Heart right ventricle (tissue), 16 donors: ENCODE results near the gene DENND4A. TPM values are rescaled to one million over a fixed set of nuclear protein-coding genes. Genes with fewer than 3 reads are reported as not detected.

Source experiments
- ATAC-seq, 8 donors: fragments of 200-7000 bp; cut with Tn5 transposase; one replicate each; pipeline ENCODE4 v1.9.1; 2020; ENCODE audit warnings: mild to moderate bottlenecking in 8 of 8, moderate library complexity in 8 of 8, moderate number of reproducible peaks in 1 of 8
- DNase-seq, 2 donors: peaks; one replicate each; pipeline ENCODE4 v3.0.0-alpha.2; 2020
- H3K27ac ChIP-seq, 10 donors: fragments of 200-600 bp; sonication (generic) in 2 of 10; one replicate each; pipeline versions ENCODE4 v1.5.0 to v1.8.0; 2020 to 2022; ENCODE audit warnings: mild to moderate bottlenecking in 3 of 10
- H3K27me3 ChIP-seq, 7 donors: fragments of 200-600 bp; one replicate each; pipeline ENCODE4 v1.8.0; 2021 to 2022; ENCODE audit warnings: mild to moderate bottlenecking in 2 of 7
- H3K36me3 ChIP-seq, 9 donors: fragments of 200-600 bp; sonication (generic) in 1 of 9; one replicate each; pipeline versions ENCODE4 v1.5.0 to v1.8.0; 2020 to 2022; ENCODE audit warnings: mild to moderate bottlenecking in 2 of 9
- H3K4me1 ChIP-seq, 9 donors: fragments of 200-600 bp; sonication (generic) in 1 of 9; one replicate each; pipeline versions ENCODE4 v1.5.0 to v1.8.0; 2020 to 2022; ENCODE audit warnings: mild to moderate bottlenecking in 4 of 9
- H3K4me3 ChIP-seq, 10 donors: fragments of 200-600 bp; sonication (generic) in 2 of 10; one replicate each; pipeline versions ENCODE4 v1.5.0 to v1.8.0; 2020 to 2022; ENCODE audit warnings: mild to moderate bottlenecking in 7 of 10, moderate library complexity in 2 of 10
- H3K9me3 ChIP-seq, 11 donors: fragments of 200-600 bp in 10 of 11; sonication (generic) in 2 of 11; one replicate each; pipeline versions ENCODE4 v1.5.0 to v1.8.0; 2013 to 2022; ENCODE audit warnings: mild to moderate bottlenecking in 2 of 11, control low read depth in 1 of 11, moderate library complexity in 1 of 11
- CTCF ChIP-seq, 9 donors: fragments of 200-600 bp; sonication (generic) in 2 of 9; IDR thresholded peaks; one replicate each; pipeline versions ENCODE4 v1.5.0 to v1.8.0; 2021 to 2022; ENCODE audit warnings: antibody characterized with exemption in 9 of 9, mild to moderate bottlenecking in 5 of 9, moderate library complexity in 1 of 9
- WGBS, 2 donors: extraction: QIAGEN DNeasy Blood & Tissue Kit; methylation state at CpG; one replicate each; pipeline ENCODE4 v1.1.7; 2013; ENCODE audit warnings: inconsistent platforms in 1 of 2; 5-methylcytosine and 5-hydroxymethylcytosine counted together
- intact Hi-C, 10 donors: fragments of 100-400 bp; cut with DNase I; formaldehyde crosslinking; loops; one replicate each; pipeline versions ENCODE4 v1.11.1 to v1.14.2; 2022
- polyA plus RNA-seq, 2 donors: library from polyadenylated mRNA; stranded (reverse); fragments of 200-250 nt; gene quantifications; one replicate each; pipeline ENCODE4 v1.2.3, GENCODE V29; 2013
- total RNA-seq, 10 donors: library from RNA; stranded (reverse); fragmentation: NEBNext Ultra II Directional in 3 of 10; extraction: Animal tissue kit (Norgen Biotek cat#: 25700) in 3 of 10; gene quantifications; one replicate each; pipeline versions ENCODE4 v1.2.1 to v1.2.4, GENCODE V29; 2021 to 2023
- donor health status: Arrhythmogenic right ventricular cardiomyopathy.
- donor health status: ischemic (EF 13 %, LVEDD 7.1; RV severe dilation, severe dysfunction).
- donor health status: healthy with polysubstance abuse.
- donor health status: DM: no; HTN: yes; CAD: no.
- donor health status: DM: no; HTN: no; CAD: no.
- donor health status: ischemic (EF 25% LVEDD 6.9; RV normal size, moderate dysfunction).
- donor health status: ischemic (EF 25% LVEDD 5.7; RV mildly dilated, moderate dysfunction).
- donor health status: healthy.
- donor health status: DM: yes; HTN: yes; CAD: no.
- donor health status: Ischemic cardiomyopathy.
- donor health status: ischemic (EF 35%, LVEDD 5.7; RV mildly dilated, moderate dysfunction).
- donor health status: nonischemic (EF 11% LVEDD 7.7; RV severe dilation, severe dysfunction).
- donor health status: DM: yes; HTN: yes; CAD: no.
- donor health status: PGD.
- donor health status: ischemic (EF 29% LVEDD 5.4; RV normal size, mild dysfunction).
- donor health status: nonischemic (EF 23%, LVEDD 6.1; RV moderate dilation, normal function).

DENND4A gene
- total and polyA plus RNA-seq, 12 donors: 3.2 to 23.8 (median 15.5) TPM

DNA sequence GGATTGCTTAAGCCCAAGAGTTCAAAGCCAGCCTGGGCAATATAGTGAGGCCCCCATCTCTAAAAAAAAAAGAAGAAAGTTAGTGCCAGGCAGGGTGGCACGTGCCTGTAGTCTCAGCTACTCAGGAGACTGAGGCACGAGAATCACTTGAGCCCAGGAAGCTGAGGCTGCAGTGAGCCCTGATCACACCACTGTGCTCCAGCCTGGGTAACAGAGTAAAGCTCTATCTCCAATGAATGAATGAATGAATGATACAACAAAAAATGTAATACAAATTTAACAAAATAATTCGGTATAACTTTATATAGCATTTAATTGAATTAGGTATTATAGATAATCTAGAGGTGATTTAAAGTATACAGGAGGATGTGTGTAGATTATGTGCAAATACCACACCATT is 29.7 kb downstream of the DENND4A start:
- H3K4me3 ChIP-seq: no peak overlapping the region
- no peak overlapping the region for H3K27ac ChIP-seq
- no peaks in the 10 kb centered on the region for H3K27me3 ChIP-seq
- 96 to 98% methylated on average over 3 of the region's 3 CpGs for WGBS, 2 donors
- H3K36me3 ChIP-seq: peaks cover 0 to 27% (median 5%) of the 10 kb centered on the region in 9 donors
- no peak for TF ChIP-seq CTCF (IDR thresholded peaks at IDR 0.05)
- ATAC-seq (no peak), DNase-seq (no peak)
- intact Hi-C loops: loop anchor here in 1 of 10 donors (10.0 kb wide), 1 partner anchor 62 kb away; no protein-coding TSS in a partner anchor
- H3K9me3 ChIP-seq: no peaks in the 10 kb centered on the region
- H3K4me1 ChIP-seq: peaks cover 0 to 11% (median 7%) of the 10 kb centered on the region in 9 donors

DNA sequence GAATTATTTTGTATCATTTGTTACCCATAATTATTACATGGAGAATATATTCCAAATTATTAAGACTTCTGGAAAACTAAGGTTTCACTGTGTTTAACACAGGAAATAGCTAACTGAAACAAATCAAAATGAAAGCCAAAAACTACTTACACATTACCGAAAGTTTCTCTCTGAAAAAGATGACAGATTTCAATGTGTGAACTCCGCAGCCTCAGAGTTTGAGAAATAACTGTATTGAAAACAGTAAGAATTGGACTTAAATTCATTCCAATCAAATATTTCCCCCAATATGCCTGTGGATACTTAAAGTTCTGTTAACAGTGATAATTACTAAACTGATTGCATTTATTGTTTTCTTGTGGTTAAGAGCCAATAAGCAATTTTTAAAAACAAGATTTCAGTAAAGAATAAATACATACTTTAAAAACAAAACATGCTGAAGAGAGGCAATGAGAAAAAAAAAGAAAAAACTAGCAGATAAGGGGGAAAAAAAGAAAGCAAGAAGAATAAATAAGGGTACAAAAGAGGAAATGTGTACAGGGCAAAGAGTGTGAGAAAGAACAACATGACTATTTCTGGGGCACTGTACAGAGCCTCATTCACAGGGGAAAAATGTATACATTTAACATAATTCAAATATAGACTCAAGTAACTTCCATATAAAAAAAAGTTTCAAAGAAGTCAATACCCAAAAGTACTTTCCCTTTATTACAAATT is 30.7 kb downstream of the DENND4A start:
- no peak for DNase-seq
- 91 to 94% methylated on average over 2 of the region's 2 CpGs for WGBS, 2 donors
- Histone ChIP-seq H3K9me3 (no peaks in the 10 kb centered on the region), H3K4me3 (no peak overlapping the region), H3K4me1 (peaks cover 0 to 8% (median 0%) of the 10 kb centered on the region in 9 donors), H3K36me3 (peaks cover 0 to 32% (median 5%) of the 10 kb centered on the region in 9 donors), H3K27ac (peak overlapping the region in 1 of 10 donors; percentile 23), H3K27me3 (no peaks in the 10 kb centered on the region)
- no peak for TF ChIP-seq CTCF (IDR thresholded peaks at IDR 0.05)
- intact Hi-C loops: loop anchor here in 1 of 10 donors (10.0 kb wide), 1 partner anchor 63 kb away; no protein-coding TSS in a partner anchor
- ATAC-seq: no peak

GRCh38 chr15:65759441-65759840 is 32.7 kb downstream of the DENND4A start:
- intact Hi-C loops: no loop called here
- Histone ChIP-seq H3K27me3 (no peaks in the 10 kb centered on the region), H3K27ac (no peak overlapping the region), H3K4me1 (peaks cover 0 to 7% (median 0%) of the 10 kb centered on the region in 9 donors), H3K36me3 (peaks cover 0 to 51% (median 10%) of the 10 kb centered on the region in 9 donors), H3K9me3 (no peaks in the 10 kb centered on the region), H3K4me3 (no peak overlapping the region)
- WGBS, 2 donors: 93 to 94% methylated on average over 5 of the region's 5 CpGs
- ATAC-seq (no peak), DNase-seq (no peak)
- no peak for TF ChIP-seq CTCF (IDR thresholded peaks at IDR 0.05)

DNA sequence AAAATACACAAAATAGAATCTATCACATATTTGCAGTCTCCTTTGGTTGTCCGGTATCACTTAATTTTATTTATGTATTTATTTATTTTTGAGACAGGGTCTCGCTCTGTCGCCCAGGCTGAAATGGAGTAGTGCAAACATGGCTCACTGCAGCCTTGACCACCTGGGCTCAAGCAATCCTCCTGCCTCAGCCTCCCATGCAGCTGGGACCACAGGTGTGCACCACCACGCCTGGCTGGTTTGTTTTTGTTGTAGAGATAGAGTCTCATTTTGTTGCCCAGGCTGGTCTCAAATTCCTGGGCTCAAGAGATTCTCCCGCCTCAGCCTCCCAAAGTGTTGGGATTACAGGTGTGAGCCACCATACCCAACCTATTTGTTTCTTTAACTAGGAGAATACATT is 33.9 kb downstream of the DENND4A start:
- no peak for TF ChIP-seq CTCF (IDR thresholded peaks at IDR 0.05)
- Histone ChIP-seq H3K9me3 (no peaks in the 10 kb centered on the region), H3K4me1 (peaks cover 0 to 7% (median 0%) of the 10 kb centered on the region in 9 donors), H3K27me3 (no peaks in the 10 kb centered on the region), H3K4me3 (no peak overlapping the region), H3K36me3 (peaks cover 0 to 56% (median 10%) of the 10 kb centered on the region in 9 donors), H3K27ac (no peak overlapping the region)
- ATAC-seq (no peak), DNase-seq (no peak)
- intact Hi-C loops: no loop called here
- WGBS, 2 donors: 98% methylated on average over 5 of the region's 5 CpGs
